Endodermal cell (in vitro differentiated cells): Measurements from ENCODE around the gene C6orf58. TPM values are rescaled to one million over a fixed set of nuclear protein-coding genes. Genes with fewer than 3 reads are reported as not detected.

ENCODE experiments used
- DNase-seq: peaks from one replicate; pipeline ENCODE4 v3.0.0-alpha.2; 2017
- H3K27ac ChIP-seq: 2 replicates; pipeline ENCODE4 v1.5.1; 2013; ENCODE audit warnings: mild to moderate bottlenecking, low read depth, low read length, moderate library complexity
- H3K27me3 ChIP-seq: 2 replicates; pipeline ENCODE4 v1.6.1; 2013; ENCODE audit warnings: mild to moderate bottlenecking, low read length, moderate library complexity; ENCODE audit not compliant: insufficient read depth, control insufficient read depth, poor library complexity, severe bottlenecking
- H3K36me3 ChIP-seq: 2 replicates; pipeline ENCODE4 v1.7.0; 2013; ENCODE audit warnings: mild to moderate bottlenecking, low read length, moderate library complexity; ENCODE audit not compliant: control insufficient read depth, insufficient read depth
- H3K4me1 ChIP-seq: one replicate; pipeline ENCODE4 v1.7.0; 2013; ENCODE audit warnings: low read length; ENCODE audit not compliant: control insufficient read depth, insufficient read depth
- H3K4me3 ChIP-seq: 2 replicates; pipeline ENCODE4 v1.5.1; 2013; ENCODE audit warnings: mild to moderate bottlenecking, low read length, moderate library complexity
- H3K9ac ChIP-seq: 2 replicates; pipeline ENCODE4 v1.6.1; 2013; ENCODE audit warnings: mild to moderate bottlenecking, low read length, moderate library complexity; ENCODE audit not compliant: poor library complexity, severe bottlenecking; ENCODE audit errors: extremely low read depth
- H3K9me3 ChIP-seq: 2 replicates; pipeline ENCODE4 v1.6.1; 2013; ENCODE audit warnings: mild to moderate bottlenecking, low read length, moderate library complexity; ENCODE audit not compliant: control insufficient read depth
- H3K27ac Mint-ChIP-seq: 2 replicates; pipeline ENCODE4 v1.8.0; 2020; ENCODE audit warnings: mixed read lengths
- H3K27me3 Mint-ChIP-seq: 2 replicates; pipeline ENCODE4 v1.8.0; 2021; ENCODE audit warnings: mild to moderate bottlenecking, mixed read lengths; ENCODE audit not compliant: insufficient read depth
- H3K36me3 Mint-ChIP-seq: 2 replicates; pipeline ENCODE4 v1.8.0; 2020; ENCODE audit warnings: low read depth, mixed read lengths
- H3K4me1 Mint-ChIP-seq: 2 replicates; pipeline ENCODE4 v1.8.0; 2020; ENCODE audit warnings: mixed read lengths
- H3K4me3 Mint-ChIP-seq: 2 replicates; pipeline ENCODE4 v1.8.0; 2020; ENCODE audit warnings: mild to moderate bottlenecking, moderate library complexity, mixed read lengths
- H3K9me3 Mint-ChIP-seq: 2 replicates; pipeline ENCODE4 v1.8.0; 2020; ENCODE audit warnings: mild to moderate bottlenecking, mixed read lengths
- CTCF ChIP-seq: fragments of 200-600 bp; sonication (generic); conservative IDR thresholded peaks from 2 replicates; pipeline ENCODE4 v1.5.0; 2021; ENCODE audit warnings: antibody characterized with exemption, mild to moderate bottlenecking
- WGBS, 2 experiments: methylation state at CpG; one replicate each; pipeline versions ENCODE4 v1.1.5 to v1.1.7; 2013; ENCODE audit warnings: missing lambda C conversion rate in 2 of 2, mixed read lengths in 1 of 2; ENCODE audit not compliant: insufficient coverage in 1 of 2, insufficient read length in 1 of 2; 5-methylcytosine and 5-hydroxymethylcytosine counted together
- total RNA-seq, 2 donors: library from RNA; stranded (reverse); fragmentation: NEBNext Ultra II Directional in 1 of 2; extraction: Animal tissue kit (Norgen Biotek cat#: 25700) in 1 of 2; gene quantifications; 2 replicates in 1 of 2; 3 replicates in 1 of 2; pipeline ENCODE4 v1.2.1, GENCODE V29; 2021

Gene C6orf58
- total RNA-seq, 2 donors from 2014 or later = not detected

GRCh38 chr6:127547904-127548649 is 28.9 kb upstream of the C6orf58 start:
- 86 to 100% methylated on average over 1 to 2 of the region's 2 CpGs for WGBS, 2 experiments
- no peaks in the 10 kb centered on the region for H3K9me3 Mint-ChIP-seq
- no peaks in the 10 kb centered on the region for H3K36me3 Mint-ChIP-seq
- no peak overlapping the region for H3K27ac Mint-ChIP-seq
- Histone ChIP-seq H3K4me3 (no peak overlapping the region), H3K27ac (no peak overlapping the region), H3K9ac (no peak overlapping the region), H3K4me1 (no peaks in the 10 kb centered on the region), H3K36me3 (no peaks in the 10 kb centered on the region), H3K27me3 (no peaks in the 10 kb centered on the region), H3K9me3 (no peaks in the 10 kb centered on the region)
- TF ChIP-seq CTCF = no peak
- H3K4me1 Mint-ChIP-seq = no peaks in the 10 kb centered on the region
- H3K27me3 Mint-ChIP-seq = no peaks in the 10 kb centered on the region
- no peak overlapping the region for H3K4me3 Mint-ChIP-seq
- no peak for DNase-seq

GRCh38 chr6:127550403-127550802 is 26.6 kb upstream of the C6orf58 start:
- Histone ChIP-seq H3K9ac (no peak overlapping the region), H3K36me3 (no peaks in the 10 kb centered on the region), H3K27me3 (no peaks in the 10 kb centered on the region), H3K4me1 (no peaks in the 10 kb centered on the region), H3K4me3 (no peak overlapping the region), H3K27ac (no peak overlapping the region), H3K9me3 (no peaks in the 10 kb centered on the region)
- no peaks in the 10 kb centered on the region for H3K9me3 Mint-ChIP-seq
- H3K27ac Mint-ChIP-seq = no peak overlapping the region
- H3K4me1 Mint-ChIP-seq = no peaks in the 10 kb centered on the region
- H3K27me3 Mint-ChIP-seq = no peaks in the 10 kb centered on the region
- H3K36me3 Mint-ChIP-seq = no peaks in the 10 kb centered on the region
- no peak overlapping the region for H3K4me3 Mint-ChIP-seq
- TF ChIP-seq CTCF = no peak
- no peak for DNase-seq

- Mint-ChIP-seq H3K27ac (no peak overlapping the region), H3K4me3 (no peak overlapping the region), H3K4me1 (no peaks in the 10 kb centered on the region), H3K27me3 (no peaks in the 10 kb centered on the region), H3K9me3 (no peaks in the 10 kb centered on the region), H3K36me3 (no peaks in the 10 kb centered on the region)
- no peaks in the 10 kb centered on the region for H3K36me3 ChIP-seq
- H3K9me3 ChIP-seq = no peaks in the 10 kb centered on the region
- H3K4me1 ChIP-seq = no peaks in the 10 kb centered on the region
- peak; percentile 77 for TF ChIP-seq CTCF
- H3K27me3 ChIP-seq = no peaks in the 10 kb centered on the region
- no peak overlapping the region for H3K4me3 ChIP-seq
- WGBS, 2 experiments = 6 to 29% methylated on average over 2 of the region's 2 CpGs
- H3K9ac ChIP-seq = no peak overlapping the region
- H3K27ac ChIP-seq = no peak overlapping the region
- DNase-seq = peak; percentile 76
Observed at GRCh38 chr6:127554435-127555006, 22.5 kb upstream of the C6orf58 start.
